HAP-1 (cell line): ENCODE measurements around the gene NFIB.

ENCODE experiments used
- DNase-seq, 2 experiments: peaks; one replicate each; pipeline ENCODE4 v3.0.0-alpha.2; 2016 to 2020; ENCODE audit warnings: low spot score in 2 of 2
- H3K27me3 ChIP-seq: fragments of 250-450 bp; sonication (Bioruptor Pico); 2 replicates; pipeline ENCODE4 v1.5.1; 2020; ENCODE audit warnings: low read depth, mild to moderate bottlenecking, moderate library complexity
- H3K36me3 ChIP-seq: fragments of 250-450 bp; sonication (Bioruptor Pico); replicated peaks from 2 replicates; pipeline ENCODE4 v1.5.1; 2020; ENCODE audit warnings: mild to moderate bottlenecking
- H3K4me1 ChIP-seq: fragments of 250-450 bp; sonication (Bioruptor Pico); 2 replicates; pipeline ENCODE4 v1.5.1; 2020; ENCODE audit warnings: mild to moderate bottlenecking
- H3K4me3 ChIP-seq: fragments of 250-450 bp; sonication (Bioruptor Pico); 2 replicates; pipeline ENCODE4 v1.5.1; 2020; ENCODE audit warnings: mild to moderate bottlenecking, moderate library complexity
- H3K9me3 ChIP-seq: fragments of 250-450 bp; sonication (Bioruptor Pico); 2 replicates; pipeline ENCODE4 v1.5.1; 2020; ENCODE audit warnings: mild to moderate bottlenecking, moderate library complexity
- in situ Hi-C: fragments of 300-500 bp; cut with MboI; formaldehyde crosslinking; loops from 3 replicates; pipeline ENCODE4 v1.14.3; 2020; ENCODE audit warnings: low sequenced_read_pairs, inconsistent platforms, mixed read lengths

Gene NFIB

DNA sequence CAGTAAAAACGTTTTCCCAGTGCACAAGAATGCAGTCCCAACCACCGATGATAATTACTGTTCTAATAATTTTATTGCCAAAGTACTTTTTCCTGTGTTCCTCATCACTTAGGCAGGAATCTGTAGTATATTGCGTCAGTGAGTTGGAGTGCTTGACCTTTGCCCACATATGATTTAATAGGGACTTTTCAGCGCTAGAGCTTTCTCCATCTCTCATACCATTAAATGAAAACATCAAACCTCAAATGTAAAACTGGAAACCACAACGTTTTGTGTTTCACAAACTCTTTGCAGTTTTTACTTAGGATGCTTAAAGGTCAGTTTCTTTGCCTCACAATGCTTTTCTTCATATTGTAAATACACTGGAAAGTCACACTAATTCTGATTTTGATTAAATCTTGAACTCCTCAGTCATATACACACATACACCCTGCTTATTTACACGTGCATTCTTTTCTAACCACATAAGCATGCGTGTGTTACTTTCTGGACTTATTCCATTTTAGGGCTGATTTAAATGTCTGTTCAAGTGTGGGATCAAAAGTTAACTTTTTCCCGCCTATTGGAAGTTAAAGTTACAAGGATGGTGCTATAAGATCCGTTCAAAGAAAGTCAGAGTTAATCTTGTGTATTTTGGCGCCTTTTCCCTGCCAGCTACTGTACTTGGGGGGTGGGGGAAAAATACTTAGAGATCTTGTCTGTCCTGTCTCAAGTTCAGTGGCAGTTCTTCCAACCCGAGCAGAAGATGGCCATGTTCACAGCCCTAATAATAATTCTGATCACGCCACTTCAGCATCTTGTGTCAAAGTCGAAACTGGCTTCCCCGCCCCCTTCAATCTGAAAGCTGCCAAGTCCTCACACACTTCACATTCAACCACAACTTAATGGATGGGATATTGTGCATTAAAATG is 6.6 kb upstream of the NFIB start:
- DNase-seq: peak; percentile 60 to 70
- H3K36me3 ChIP-seq: no peaks in the 10 kb centered on the region
- no peaks in the 10 kb centered on the region for H3K9me3 ChIP-seq
- H3K4me1 ChIP-seq: peaks cover 55% of the 10 kb centered on the region
- peak overlapping the region; percentile 44 for H3K4me3 ChIP-seq
- no peaks in the 10 kb centered on the region for H3K27me3 ChIP-seq
- in situ Hi-C loops: loop anchor here (25.0 kb wide), 1 partner anchor 183 kb away; no protein-coding TSS in a partner anchor

DNA sequence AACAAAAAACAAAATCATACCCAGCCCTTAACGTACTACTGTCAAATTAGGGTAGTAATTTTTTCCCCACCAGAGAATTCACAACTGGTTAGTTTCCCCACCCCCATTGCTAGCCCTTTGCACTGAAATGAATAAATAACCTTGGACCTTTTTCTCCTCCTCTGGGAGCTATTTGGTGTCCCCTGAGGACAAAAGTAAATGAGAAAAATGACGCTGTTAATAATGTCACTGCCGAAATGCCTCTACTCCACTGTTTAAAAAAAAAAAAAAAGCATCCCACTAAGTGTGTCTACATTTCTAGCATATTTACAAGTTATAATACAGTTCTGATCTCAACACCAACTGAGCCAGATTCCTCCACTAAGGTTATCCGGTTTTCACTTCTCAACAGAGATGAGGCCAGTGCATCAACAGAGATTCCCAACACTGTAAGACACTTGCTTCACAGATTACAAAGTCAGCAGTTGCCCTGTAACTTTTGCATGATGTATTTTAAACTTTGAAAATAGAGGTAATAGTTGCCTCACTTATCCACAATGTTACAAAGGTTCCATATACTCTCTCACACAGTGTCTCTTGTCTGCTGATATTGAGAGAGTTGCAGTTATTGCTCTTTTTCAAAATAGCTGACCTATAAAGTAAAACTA is 5.1 kb upstream of the NFIB start:
- Histone ChIP-seq H3K9me3 (no peaks in the 10 kb centered on the region), H3K4me3 (no peak overlapping the region), H3K27me3 (no peaks in the 10 kb centered on the region), H3K36me3 (no peaks in the 10 kb centered on the region), H3K4me1 (peaks cover 55% of the 10 kb centered on the region)
- in situ Hi-C loops: loop anchor here (25.0 kb wide), 1 partner anchor 182 kb away; no protein-coding TSS in a partner anchor
- no peak for DNase-seq

DNA sequence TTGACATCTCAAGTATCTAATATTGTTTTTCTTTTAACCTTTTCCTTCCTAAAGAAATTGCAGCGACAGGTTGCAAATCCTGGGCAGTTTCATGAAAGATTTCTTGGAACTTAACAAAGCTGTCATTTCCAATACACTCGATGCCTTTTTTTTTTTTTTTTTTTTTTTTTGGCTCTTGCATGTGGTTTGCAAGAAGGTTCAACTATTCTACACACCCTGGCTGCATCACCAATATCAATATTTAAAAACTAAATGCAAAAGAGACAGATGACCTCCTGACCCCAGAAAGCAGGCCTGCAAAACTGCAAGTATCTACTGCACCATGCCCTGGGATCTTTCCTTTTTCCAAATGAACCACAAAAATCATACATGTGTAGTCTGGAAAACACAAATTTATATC is 4.4 kb upstream of the NFIB start:
- Histone ChIP-seq H3K4me1 (peaks cover 50% of the 10 kb centered on the region), H3K9me3 (no peaks in the 10 kb centered on the region), H3K4me3 (no peak overlapping the region), H3K36me3 (no peaks in the 10 kb centered on the region), H3K27me3 (no peaks in the 10 kb centered on the region)
- DNase-seq: no peak
- in situ Hi-C loops: loop anchor here (25.0 kb wide), 1 partner anchor 181 kb away; no protein-coding TSS in a partner anchor

- in situ Hi-C loops: loop anchor here (25.0 kb wide), 1 partner anchor 180 kb away; no protein-coding TSS in a partner anchor
- no peak overlapping the region for H3K4me3 ChIP-seq
- no peak for DNase-seq
Observed at GRCh38 chr9:14317667-14318320, 3.9 kb upstream of the NFIB start.

GRCh38 chr9:14316602-14317300 is 2.8 kb upstream of the NFIB start:
- DNase-seq: peak in 1 of 2 experiments; percentile 37
- H3K36me3 ChIP-seq: no peaks in the 10 kb centered on the region
- peaks cover 48% of the 10 kb centered on the region for H3K4me1 ChIP-seq
- in situ Hi-C loops: loop anchor here (25.0 kb wide), 1 partner anchor 179 kb away; no protein-coding TSS in a partner anchor
- no peaks in the 10 kb centered on the region for H3K9me3 ChIP-seq
- H3K27me3 ChIP-seq: no peaks in the 10 kb centered on the region
- H3K4me3 ChIP-seq: peak overlapping the region; percentile 60

More at GRCh38 chr9:14317667-14318320, 3.9 kb upstream of the NFIB start:
- Histone ChIP-seq H3K27me3 (no peaks in the 10 kb centered on the region), H3K4me1 (peaks cover 47% of the 10 kb centered on the region), H3K36me3 (no peaks in the 10 kb centered on the region), H3K9me3 (no peaks in the 10 kb centered on the region)

DNA sequence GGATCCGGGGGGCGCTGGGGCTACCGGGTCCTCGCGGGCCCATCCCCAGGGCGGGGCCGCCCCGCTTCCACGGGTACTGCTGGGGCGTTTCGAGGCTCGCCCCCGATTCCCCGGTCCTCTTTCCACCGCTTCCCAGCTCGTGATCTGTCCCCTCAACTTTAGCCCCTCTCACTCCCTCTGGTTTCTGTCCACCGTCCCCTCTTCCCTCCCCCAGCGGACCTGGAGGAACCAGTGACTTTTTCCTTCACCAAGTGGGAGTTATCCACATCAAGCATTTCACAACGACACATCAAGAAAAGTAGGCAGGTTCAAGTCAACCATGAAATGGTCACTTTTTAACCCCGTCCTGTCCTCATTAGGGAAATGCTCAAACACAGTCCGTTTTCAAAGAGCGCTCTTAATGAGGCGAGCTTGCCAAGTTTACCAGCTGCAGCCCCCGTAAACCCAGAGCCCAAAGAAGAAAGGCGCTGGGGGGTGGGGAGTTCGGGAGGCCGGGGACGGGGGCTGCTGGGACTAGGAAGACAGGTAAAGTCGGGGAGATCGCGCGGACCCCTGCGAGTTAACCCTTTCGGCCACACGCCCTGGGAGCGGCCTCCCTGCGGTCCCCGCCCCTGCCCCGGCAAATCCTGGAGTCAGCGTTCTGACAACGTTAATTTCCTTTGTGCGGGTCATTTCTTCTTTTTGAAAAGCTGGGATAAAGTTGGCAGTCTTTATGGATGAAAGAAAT is 2.1 kb upstream of the NFIB start:
- peak overlapping the region; percentile 60 for H3K4me3 ChIP-seq

GRCh38 chr9:14314929-14315874 is 1.3 kb upstream of the NFIB start:
- H3K27me3 ChIP-seq: no peaks in the 10 kb centered on the region
- peaks cover 49% of the 10 kb centered on the region for H3K4me1 ChIP-seq
- H3K36me3 ChIP-seq: no peaks in the 10 kb centered on the region
- no peaks in the 10 kb centered on the region for H3K9me3 ChIP-seq
- peak overlapping the region; percentile 60 for H3K4me3 ChIP-seq
- peak; percentile 87 to 95 for DNase-seq
- in situ Hi-C loops: loop anchor here (25.0 kb wide), 1 partner anchor 178 kb away; no protein-coding TSS in a partner anchor

More for the DNA sequence above, 2.1 kb upstream of the NFIB start:
- in situ Hi-C loops: loop anchor here (25.0 kb wide), 1 partner anchor 179 kb away; no protein-coding TSS in a partner anchor
- H3K9me3 ChIP-seq: no peaks in the 10 kb centered on the region
- peaks cover 49% of the 10 kb centered on the region for H3K4me1 ChIP-seq
- DNase-seq: peak; percentile 47 to 71
- no peaks in the 10 kb centered on the region for H3K36me3 ChIP-seq
- no peaks in the 10 kb centered on the region for H3K27me3 ChIP-seq

DNA sequence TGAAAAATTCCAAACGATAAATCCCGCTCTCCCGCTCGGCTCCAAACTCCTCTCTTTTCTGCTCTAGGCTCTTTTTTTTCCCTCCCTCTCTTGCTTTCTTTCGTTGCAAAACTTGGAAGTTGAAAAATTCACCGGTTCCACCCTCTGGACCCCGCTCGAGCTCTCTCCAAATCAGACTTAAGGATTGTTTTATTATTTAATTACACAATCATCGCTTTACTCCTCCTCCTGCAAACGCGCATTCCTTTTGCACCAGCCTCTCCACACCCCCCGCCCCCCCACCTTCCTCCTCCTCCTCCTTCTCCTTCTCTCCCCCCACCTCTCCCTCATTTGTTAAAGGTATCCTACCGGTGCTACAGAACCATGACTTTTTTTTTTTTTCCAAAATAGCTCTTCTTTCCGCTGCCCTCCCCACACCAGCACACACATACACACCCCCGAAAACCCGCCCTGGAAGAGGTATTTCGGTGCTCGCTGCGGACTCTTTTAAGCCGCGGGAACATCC is 535 bp upstream of the NFIB start:
- no peaks in the 10 kb centered on the region for H3K36me3 ChIP-seq
- no peaks in the 10 kb centered on the region for H3K27me3 ChIP-seq
- DNase-seq: peak; percentile 87 to 89
- H3K9me3 ChIP-seq: no peaks in the 10 kb centered on the region
- in situ Hi-C loops: loop anchor here (25.0 kb wide), 1 partner anchor 177 kb away; no protein-coding TSS in a partner anchor
- peaks cover 49% of the 10 kb centered on the region for H3K4me1 ChIP-seq
- peak overlapping the region; percentile 60 for H3K4me3 ChIP-seq

- H3K9me3 ChIP-seq: no peaks in the 10 kb centered on the region
- H3K4me3 ChIP-seq: peak overlapping the region; percentile 60
- in situ Hi-C loops: loop anchor here (25.0 kb wide), 1 partner anchor 176 kb away; no protein-coding TSS in a partner anchor
- DNase-seq: peak in 1 of 2 experiments; percentile 48
- no peaks in the 10 kb centered on the region for H3K36me3 ChIP-seq
- H3K27me3 ChIP-seq: no peaks in the 10 kb centered on the region
- H3K4me1 ChIP-seq: peaks cover 44% of the 10 kb centered on the region
Observed at GRCh38 chr9:14313378-14313940, 482 bp downstream of the NFIB start.

DNA sequence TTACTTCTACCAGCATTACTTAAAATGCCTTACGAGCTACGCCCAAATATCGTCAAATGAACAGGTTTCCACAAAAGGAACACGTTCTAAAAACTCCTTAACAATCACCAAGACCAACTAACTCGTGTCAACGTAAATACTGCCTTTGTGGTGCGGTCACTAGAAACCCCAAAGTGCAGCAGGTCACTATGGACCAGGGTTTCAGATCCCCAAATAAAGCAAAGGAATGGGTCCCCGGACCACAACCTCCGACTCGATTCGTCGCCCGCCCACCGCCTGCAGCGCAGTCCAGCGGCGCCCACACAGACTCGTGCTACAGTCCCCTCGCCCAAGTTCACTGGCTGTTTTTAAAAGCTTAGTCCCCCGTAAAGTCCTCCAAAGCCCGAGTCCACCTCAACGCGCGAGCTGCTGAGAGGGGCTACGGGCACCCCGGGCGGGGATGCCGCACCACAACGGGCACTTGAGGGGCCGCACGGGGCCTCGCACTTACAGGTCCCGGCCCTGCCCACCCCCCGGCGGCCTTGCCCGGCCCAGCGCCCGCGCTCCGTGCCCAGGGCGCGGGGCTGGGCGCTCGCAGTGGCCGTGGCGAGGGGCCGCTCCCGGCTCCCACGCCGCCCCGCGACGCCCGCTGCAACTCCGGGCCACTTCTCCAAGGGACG is 1.1 kb downstream of the NFIB start:
- peak in 1 of 2 experiments; percentile 58 for DNase-seq
- Histone ChIP-seq H3K4me1 (peaks cover 41% of the 10 kb centered on the region), H3K36me3 (no peaks in the 10 kb centered on the region), H3K4me3 (peak overlapping the region; percentile 60), H3K9me3 (no peaks in the 10 kb centered on the region), H3K27me3 (no peaks in the 10 kb centered on the region)
- in situ Hi-C loops: loop anchor here (25.0 kb wide), 1 partner anchor 176 kb away; no protein-coding TSS in a partner anchor
